Kidney epithelial cell (primary cell): ENCODE data around the gene ETV6. TPM values are rescaled to one million over a fixed set of nuclear protein-coding genes. Genes with fewer than 3 reads are reported as not detected.

Experiments used
- DNase-seq: peaks from one replicate; pipeline ENCODE4 v3.0.0-alpha.2; 2010; ENCODE audit warnings: low read depth
- H3K27me3 ChIP-seq: 2 replicates; pipeline ENCODE4 v1.6.0; 2011; ENCODE audit warnings: low read length; ENCODE audit not compliant: control insufficient read depth, insufficient read depth
- H3K36me3 ChIP-seq: 2 replicates; pipeline ENCODE4 v1.5.1; 2011; ENCODE audit warnings: low read length; ENCODE audit not compliant: control insufficient read depth, insufficient read depth
- H3K4me3 ChIP-seq: 2 replicates; pipeline ENCODE4 v1.5.1; 2011; ENCODE audit warnings: low read depth, mild to moderate bottlenecking, control low read depth, low read length
- total RNA-seq: library from RNA; depleted of rRNA; stranded (reverse); fragments of >200 nt; gene quantifications from 2 replicates; pipeline ENCODE4 v1.2.3, GENCODE V29; 2015
- TF ChIP-seq, protein P1 (sequence below): IDR thresholded peaks from 2 replicates; pipeline ENCODE4 v1.5.1; 2011; ENCODE audit warnings: mild to moderate bottlenecking, moderate library complexity, low read length, control low read depth, inconsistent platforms; ENCODE audit not compliant: insufficient read depth, poor library complexity, severe bottlenecking

ETV6 gene
- total RNA-seq, 1 donor from 2014 or later: 17.6 TPM

DNA sequence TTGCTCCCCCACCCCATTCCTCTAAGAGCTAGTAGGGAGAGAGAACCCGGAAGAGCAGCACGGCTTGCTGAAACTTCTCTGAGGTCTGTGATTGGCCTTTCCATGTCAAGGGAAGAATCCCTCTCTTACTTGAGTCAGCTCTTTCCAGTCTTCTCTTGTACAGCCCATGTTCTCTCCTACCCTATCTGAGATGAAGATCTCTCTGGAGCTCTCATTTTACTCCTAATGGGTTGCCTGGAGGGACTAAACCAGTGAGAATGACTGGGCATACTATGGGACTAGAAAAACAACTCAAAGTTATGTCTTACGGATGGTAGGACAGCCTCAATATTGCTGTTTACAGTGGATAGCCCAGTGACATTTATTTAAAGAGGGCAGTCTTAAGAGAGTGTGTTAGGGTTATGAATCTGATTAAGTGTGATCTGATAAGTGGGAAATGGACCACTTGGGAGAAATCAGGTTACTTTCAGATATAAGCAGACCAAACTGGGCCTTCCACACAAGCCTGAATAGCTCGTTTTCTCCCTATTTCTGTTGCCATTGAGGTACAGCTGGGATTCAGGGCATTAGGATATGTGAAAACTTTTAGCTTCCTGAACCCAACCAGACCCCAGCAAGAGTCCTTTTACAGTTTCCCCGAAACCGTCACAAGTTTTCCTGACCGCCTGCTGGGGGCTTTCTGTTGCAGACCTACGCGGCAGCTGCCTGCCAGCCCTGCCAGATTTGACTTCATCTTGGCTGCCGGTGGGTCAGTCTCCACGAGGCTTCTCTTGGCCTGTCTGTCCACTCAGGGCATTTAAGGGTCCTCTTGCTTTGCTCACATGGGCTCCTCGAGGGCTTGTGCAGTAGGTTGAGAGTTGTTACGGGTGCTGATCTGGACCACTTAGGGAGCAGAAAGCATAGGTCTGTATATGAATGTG is 16.9 kb downstream of the ETV6 start:
- H3K36me3 ChIP-seq: peaks cover 1% of the 10 kb centered on the region
- H3K4me3 ChIP-seq: no peak overlapping the region
- H3K27me3 ChIP-seq: no peaks in the 10 kb centered on the region
- no peak for DNase-seq
- TF ChIP-seq, protein P1, sequence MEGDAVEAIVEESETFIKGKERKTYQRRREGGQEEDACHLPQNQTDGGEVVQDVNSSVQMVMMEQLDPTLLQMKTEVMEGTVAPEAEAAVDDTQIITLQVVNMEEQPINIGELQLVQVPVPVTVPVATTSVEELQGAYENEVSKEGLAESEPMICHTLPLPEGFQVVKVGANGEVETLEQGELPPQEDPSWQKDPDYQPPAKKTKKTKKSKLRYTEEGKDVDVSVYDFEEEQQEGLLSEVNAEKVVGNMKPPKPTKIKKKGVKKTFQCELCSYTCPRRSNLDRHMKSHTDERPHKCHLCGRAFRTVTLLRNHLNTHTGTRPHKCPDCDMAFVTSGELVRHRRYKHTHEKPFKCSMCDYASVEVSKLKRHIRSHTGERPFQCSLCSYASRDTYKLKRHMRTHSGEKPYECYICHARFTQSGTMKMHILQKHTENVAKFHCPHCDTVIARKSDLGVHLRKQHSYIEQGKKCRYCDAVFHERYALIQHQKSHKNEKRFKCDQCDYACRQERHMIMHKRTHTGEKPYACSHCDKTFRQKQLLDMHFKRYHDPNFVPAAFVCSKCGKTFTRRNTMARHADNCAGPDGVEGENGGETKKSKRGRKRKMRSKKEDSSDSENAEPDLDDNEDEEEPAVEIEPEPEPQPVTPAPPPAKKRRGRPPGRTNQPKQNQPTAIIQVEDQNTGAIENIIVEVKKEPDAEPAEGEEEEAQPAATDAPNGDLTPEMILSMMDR: no peak

DNA sequence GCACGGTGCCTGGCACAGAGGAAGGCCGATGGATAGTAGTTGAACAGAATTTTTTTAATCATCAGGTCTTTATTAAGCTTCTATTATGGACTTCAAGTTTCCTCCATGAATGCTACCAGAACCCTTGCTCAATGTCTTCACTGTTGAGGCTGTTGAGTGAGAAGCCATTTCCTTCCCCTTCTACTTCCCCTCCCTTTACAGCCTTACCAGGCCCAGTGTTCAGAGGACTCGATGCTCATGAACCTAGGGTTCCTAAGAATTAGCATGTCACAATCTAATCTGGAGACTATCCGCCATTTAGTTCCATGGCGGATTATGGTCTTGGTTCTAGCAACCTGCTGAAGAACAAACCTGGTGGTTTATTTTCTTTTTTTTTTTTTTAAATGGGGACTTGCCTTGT is 17.7 kb downstream of the ETV6 start:
- Histone ChIP-seq H3K4me3 (no peak overlapping the region), H3K36me3 (no peaks in the 10 kb centered on the region), H3K27me3 (no peaks in the 10 kb centered on the region)
- DNase-seq: no peak
- TF ChIP-seq, protein P1: no peak

DNA sequence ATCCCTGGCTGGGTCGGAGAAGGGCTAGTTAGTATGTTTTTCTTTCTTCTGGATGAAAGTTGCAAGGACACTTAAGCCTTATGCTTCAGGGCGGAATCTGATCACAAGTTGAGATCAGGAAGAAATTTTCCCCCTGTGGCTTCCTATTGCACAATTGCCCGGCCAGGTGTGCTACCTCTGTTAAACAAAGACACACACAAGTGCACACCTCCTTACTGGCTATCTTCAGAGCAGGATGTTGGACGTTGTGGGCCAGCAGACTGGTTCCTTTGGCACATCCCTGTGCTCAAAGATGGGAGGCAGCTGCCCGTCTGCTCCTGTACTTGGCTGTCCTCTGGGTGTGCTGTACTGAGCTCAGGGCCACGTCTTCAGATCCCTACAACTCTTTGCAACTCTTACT is 19.1 kb downstream of the ETV6 start:
- TF ChIP-seq, protein P1: no peak

DNA sequence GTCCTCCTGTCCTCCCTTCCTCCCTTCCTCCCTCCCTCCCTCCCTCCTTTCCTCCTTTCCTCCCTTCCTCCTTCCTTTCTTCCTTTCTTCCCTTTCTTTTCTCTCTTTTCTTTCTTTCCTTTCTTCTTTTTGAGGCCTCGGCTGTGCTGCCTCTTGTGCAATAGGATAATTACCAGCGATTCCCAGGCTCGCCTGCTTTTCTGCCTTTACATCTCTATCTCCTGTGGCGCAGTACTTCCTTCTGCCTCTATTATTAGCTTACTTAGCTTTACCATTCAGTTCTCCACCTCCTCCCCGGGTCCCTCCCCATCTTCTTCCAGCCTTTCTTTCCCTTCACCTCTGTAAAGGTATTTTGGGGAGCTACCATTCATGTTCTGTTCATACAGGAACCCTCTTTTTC is 19.9 kb downstream of the ETV6 start:
- no peak overlapping the region for H3K4me3 ChIP-seq
- H3K27me3 ChIP-seq: no peaks in the 10 kb centered on the region
- no peaks in the 10 kb centered on the region for H3K36me3 ChIP-seq
- DNase-seq: no peak
- TF ChIP-seq, protein P1: no peak

More for the DNA sequence above, 19.1 kb downstream of the ETV6 start:
- no peak for DNase-seq
- no peak overlapping the region for H3K4me3 ChIP-seq
- H3K27me3 ChIP-seq: no peaks in the 10 kb centered on the region
- no peaks in the 10 kb centered on the region for H3K36me3 ChIP-seq

DNA sequence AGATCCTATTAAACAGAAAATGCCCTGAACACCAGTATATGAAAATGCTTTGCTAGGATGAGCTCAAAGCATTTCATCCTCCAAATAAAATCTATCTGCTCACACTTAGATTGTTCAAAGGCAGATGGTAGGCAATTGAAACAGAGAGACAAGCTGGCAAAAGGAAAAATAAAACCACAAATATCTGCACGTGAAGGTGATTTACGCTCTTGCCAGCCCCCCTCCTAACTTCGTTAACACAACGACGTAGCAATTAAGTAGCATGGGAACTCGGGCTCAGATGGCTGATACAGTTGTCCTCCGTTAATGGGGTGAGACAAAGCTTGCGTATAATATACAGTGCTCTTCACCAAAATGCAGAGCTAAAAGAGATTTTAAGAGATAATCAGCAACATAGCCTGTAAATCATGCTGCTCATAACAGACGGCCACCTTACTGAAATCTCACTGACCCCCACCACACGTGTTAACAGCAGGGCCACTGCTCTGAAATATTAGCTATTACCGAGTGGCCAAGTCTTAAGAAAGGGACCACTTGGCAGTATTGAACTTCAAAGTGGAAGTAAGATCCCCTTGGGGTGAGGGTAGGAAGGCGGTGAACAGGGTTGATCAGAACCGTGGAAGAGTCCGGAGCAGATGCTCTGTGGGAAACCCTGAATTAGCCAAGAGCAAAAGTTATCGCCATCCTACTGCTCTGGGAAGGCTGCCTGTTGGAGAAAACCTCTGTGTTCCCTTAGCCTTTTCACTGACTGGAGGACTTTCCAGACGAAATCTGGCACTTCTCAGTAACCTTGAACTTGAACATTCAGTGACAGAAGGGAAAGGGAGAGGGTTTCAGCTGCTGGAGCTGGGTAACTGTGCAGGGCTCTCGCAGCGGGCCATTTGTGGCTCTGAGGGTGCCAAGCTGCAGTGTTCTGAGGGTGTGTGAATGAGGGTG is 23.1 kb downstream of the ETV6 start:
- TF ChIP-seq, protein P1: no peak
- no peaks in the 10 kb centered on the region for H3K27me3 ChIP-seq
- no peak overlapping the region for H3K4me3 ChIP-seq
- H3K36me3 ChIP-seq: no peaks in the 10 kb centered on the region
- no peak for DNase-seq
